Measurements from ENCODE around the gene FBLL1. TPM values are rescaled to one million over a fixed set of nuclear protein-coding genes. Genes with fewer than 3 reads are reported as not detected.
A peak's percentile ranks its signal among the peaks of the same experiment; 100 is the strongest.

Gene FBLL1
- total RNA-seq, 1 experiment from 2014 or later, result 7.5 TPM

GRCh38 chr5:168527756-168528295 is 1.3 kb upstream of the FBLL1 start:
- BruUV-seq (replicated peaks), result no TSS peak
- H3K4me1 ChIP-seq (ENCODE audit: control insufficient read depth, insufficient read depth, low read length), result no peaks in the 10 kb centered on the region
- no peaks in the 10 kb centered on the region for H3K9me3 ChIP-seq (ENCODE audit: control insufficient read depth, insufficient read depth, low read depth, low read length)
- POLR2A ChIA-PET, result no interaction called here
- CTCF ChIA-PET, result no interaction called here
- no peak overlapping the region for H3K27ac ChIP-seq (ENCODE audit: low read length)
- no peaks in the 10 kb centered on the region for H3K36me3 ChIP-seq (ENCODE audit: control insufficient read depth, insufficient read depth, low read length)
- no peak overlapping the region for H3K4me3 ChIP-seq (ENCODE audit: low read depth in 2 of 2, low read length in 2 of 2)
- DNase-seq (ENCODE audit: low read depth, low spot score) (no peak), ATAC-seq (no peak)
- H3K27me3 ChIP-seq (ENCODE audit: control insufficient read depth, insufficient read depth, low read length), result no peaks in the 10 kb centered on the region
- in situ Hi-C loops (cut with HindIII; ENCODE audit: low pct_unique_long_range_greater_than_20kb, low sequenced_read_pairs), result no loop called here
- intact Hi-C loops (cut with micrococcal nuclease; ENCODE audit: unreplicated experiment), result no loop called here
- no peak for TF ChIP-seq SIN3A (IDR thresholded peaks at IDR 0.05; ENCODE audit: borderline replicate concordance, insufficient read depth, low read depth, low read length)
- TF ChIP-seq REST (IDR thresholded peaks at IDR 0.05; ENCODE audit: insufficient read depth in 1 of 2, low read depth in 2 of 2, low read length in 1 of 2), result no peak
- no peak for TF ChIP-seq CTCF (IDR thresholded peaks at IDR 0.05)
- no peak for TF ChIP-seq POLR2AphosphoS5 (IDR thresholded peaks at IDR 0.05; ENCODE audit: low read depth, low read length)
- TF ChIP-seq TCF7L2 (IDR thresholded peaks at IDR 0.05; ENCODE audit: low read depth, low read length), result no peak

DNA sequence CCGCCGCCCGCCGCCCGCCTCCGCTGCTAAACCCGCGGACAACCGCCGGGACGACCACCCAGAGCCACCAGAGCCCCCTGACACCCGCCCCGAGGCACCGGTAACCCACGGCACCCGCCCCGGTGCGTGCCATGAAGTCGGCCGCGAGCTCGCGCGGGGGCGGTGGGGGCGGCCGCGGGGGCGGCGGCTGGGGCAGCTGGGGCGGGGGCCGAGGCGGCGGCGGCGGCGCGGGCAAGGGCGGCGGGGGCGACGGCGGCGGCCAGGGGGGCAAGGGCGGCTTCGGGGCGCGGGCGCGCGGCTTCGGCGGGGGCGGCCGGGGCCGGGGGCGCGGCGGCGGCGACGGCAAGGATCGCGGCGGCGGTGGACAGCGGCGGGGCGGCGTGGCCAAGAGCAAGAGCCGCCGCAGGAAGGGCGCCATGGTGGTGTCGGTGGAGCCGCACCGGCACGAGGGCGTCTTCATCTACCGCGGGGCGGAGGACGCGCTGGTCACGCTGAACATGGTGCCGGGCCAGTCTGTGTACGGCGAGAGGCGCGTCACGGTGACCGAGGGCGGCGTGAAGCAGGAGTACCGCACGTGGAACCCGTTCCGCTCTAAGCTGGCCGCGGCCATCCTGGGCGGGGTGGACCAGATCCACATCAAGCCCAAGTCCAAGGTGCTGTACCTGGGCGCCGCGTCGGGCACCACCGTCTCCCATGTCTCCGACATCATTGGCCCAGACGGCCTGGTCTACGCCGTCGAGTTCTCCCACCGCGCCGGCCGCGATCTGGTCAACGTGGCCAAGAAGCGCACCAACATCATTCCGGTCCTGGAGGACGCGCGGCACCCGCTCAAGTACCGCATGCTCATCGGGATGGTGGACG is 499 bp downstream of the FBLL1 start:
- TF ChIP-seq REST (IDR thresholded peaks at IDR 0.05; ENCODE audit: insufficient read depth in 1 of 2, low read depth in 2 of 2, low read length in 1 of 2) (no peak), CTCF (IDR thresholded peaks at IDR 0.05) (no peak), POLR2AphosphoS5 (IDR thresholded peaks at IDR 0.05; ENCODE audit: low read depth, low read length) (no peak), TCF7L2 (IDR thresholded peaks at IDR 0.05; ENCODE audit: low read depth, low read length) (no peak), SIN3A (IDR thresholded peaks at IDR 0.05; ENCODE audit: borderline replicate concordance, insufficient read depth, low read depth, low read length) (no peak)
- in situ Hi-C loops (cut with HindIII; ENCODE audit: low pct_unique_long_range_greater_than_20kb, low sequenced_read_pairs) (no loop called here), intact Hi-C loops (cut with micrococcal nuclease; ENCODE audit: unreplicated experiment) (no loop called here)
- POLR2A ChIA-PET, result no interaction called here
- Histone ChIP-seq H3K27ac (ENCODE audit: low read length) (no peak overlapping the region), H3K36me3 (ENCODE audit: control insufficient read depth, insufficient read depth, low read length) (no peaks in the 10 kb centered on the region), H3K4me1 (ENCODE audit: control insufficient read depth, insufficient read depth, low read length) (no peaks in the 10 kb centered on the region), H3K27me3 (ENCODE audit: control insufficient read depth, insufficient read depth, low read length) (no peaks in the 10 kb centered on the region), H3K9me3 (ENCODE audit: control insufficient read depth, insufficient read depth, low read depth, low read length) (no peaks in the 10 kb centered on the region), H3K4me3 (ENCODE audit: low read depth in 2 of 2, low read length in 2 of 2) (peak overlapping the region; percentile 28 to 31)
- BruUV-seq (replicated peaks), result TSS peak; percentile 71
- CTCF ChIA-PET, result no interaction called here
- peak; percentile 54; the same call in 1 of the 2 replicates for ATAC-seq
- DNase-seq (ENCODE audit: low read depth, low spot score), result no peak

Measured in Panc1 (cell line).